OCI-LY7 (cell line): ENCODE data around the gene ISG15. TPM values are rescaled to one million over a fixed set of nuclear protein-coding genes. Genes with fewer than 3 reads are reported as not detected.

Source experiments
- BruUV-seq: library from RNA; stranded (reverse); fragments of 400-500 nt; replicated peaks from 2 replicates; lab custom pipeline; 2021; lab: Mats Ljungman, UMichigan
- CTCF ChIA-PET: fragments of 300-600 bp; sonication (Branson Sonifier 250); formaldehyde crosslinking; loops from one replicate; lab custom pipeline; 2022; ENCODE audit warnings: antibody characterized with exemption; ENCODE audit not compliant: unreplicated experiment; lab: Charles Lee
- POLR2A ChIA-PET: fragments of 300-600 bp; sonication (Branson Sonifier 250); formaldehyde crosslinking; loops from one replicate; lab custom pipeline; 2022; ENCODE audit warnings: antibody characterized with exemption; lab: Charles Lee
- DNase-seq: peaks from one replicate; pipeline ENCODE4 v3.0.0-alpha.2; 2015; ENCODE audit warnings: low spot score
- H2AFZ ChIP-seq: fragments of 200-600 bp; sonication (generic), shearing (Covaris generic); 2 replicates; pipeline ENCODE4 v1.6.1; 2014; ENCODE audit warnings: mild to moderate bottlenecking, antibody characterized with exemption, low read length, moderate library complexity
- H3K27ac ChIP-seq: fragments of 200-600 bp; sonication (generic); 2 replicates; pipeline ENCODE4 v1.5.1; 2014; ENCODE audit warnings: mixed run types, low read depth, mild to moderate bottlenecking, moderate library complexity, low read length, inconsistent platforms; ENCODE audit not compliant: poor library complexity, severe bottlenecking
- H3K36me3 ChIP-seq: fragments of 200-600 bp; sonication (generic); 2 replicates; pipeline ENCODE4 v1.6.1; 2014; ENCODE audit warnings: mild to moderate bottlenecking, antibody characterized with exemption, low read length, moderate library complexity, mixed read lengths; ENCODE audit not compliant: insufficient read depth
- H3K4me1 ChIP-seq: fragments of 200-600 bp; sonication (generic); 2 replicates; pipeline ENCODE4 v1.5.1; 2014; ENCODE audit warnings: mild to moderate bottlenecking, low read length; ENCODE audit not compliant: insufficient read depth, poor library complexity, severe bottlenecking
- H3K4me2 ChIP-seq: fragments of 200-600 bp; sonication (generic); 2 replicates; pipeline ENCODE4 v1.6.1; 2014; ENCODE audit warnings: mild to moderate bottlenecking, low read length
- H3K4me3 ChIP-seq: fragments of 200-600 bp; sonication (generic); 2 replicates; pipeline ENCODE4 v1.5.1; 2014; ENCODE audit warnings: mild to moderate bottlenecking, low read depth, low read length; ENCODE audit not compliant: poor library complexity, severe bottlenecking
- H3K79me2 ChIP-seq: fragments of 200-600 bp; sonication (generic); 2 replicates; pipeline ENCODE4 v1.6.1; 2016; ENCODE audit warnings: low read depth, mild to moderate bottlenecking, low read length, moderate library complexity, mixed read lengths; ENCODE audit not compliant: insufficient read depth
- H3K9me2 ChIP-seq: fragments of 200-600 bp; sonication (generic); 2 replicates; pipeline ENCODE4 v1.6.1; 2016; ENCODE audit warnings: mild to moderate bottlenecking, low read length, mixed read lengths; ENCODE audit not compliant: insufficient read depth
- H3K9me3 ChIP-seq: fragments of 200-600 bp; sonication (generic); 2 replicates; pipeline ENCODE4 v1.6.1; 2014; ENCODE audit warnings: mild to moderate bottlenecking, mixed run types, low read length, mixed read lengths
- H4K20me1 ChIP-seq: fragments of 200-600 bp; sonication (generic); 2 replicates; pipeline ENCODE4 v1.6.1; 2014; ENCODE audit warnings: mild to moderate bottlenecking, antibody characterized with exemption, low read length, moderate library complexity, mixed read lengths; ENCODE audit not compliant: insufficient read depth
- EZH2phosphoT487 ChIP-seq: fragments of 200-600 bp; sonication (generic); IDR thresholded peaks from 2 replicates; pipeline ENCODE4 v1.6.1; 2018; ENCODE audit warnings: low read depth, borderline replicate concordance, mild to moderate bottlenecking, mixed run types, antibody characterized with exemption, low read length, moderate library complexity, mixed read lengths
- intact Hi-C: fragments of 100-400 bp; cut with micrococcal nuclease; formaldehyde crosslinking; loops from one replicate; pipeline ENCODE4 v1.10.0; 2022; ENCODE audit not compliant: unreplicated experiment
- total RNA-seq, 2 experiments: library from RNA; depleted of rRNA in 1 of 2; stranded (reverse); fragments of >200 nt in 1 of 2; shearing (Covaris generic) in 1 of 2; gene quantifications; 2 replicates each; pipeline ENCODE4 v1.2.3, GENCODE V29; 2014 to 2022
- TF ChIP-seq, protein P1 (sequence below): fragments of 200-600 bp; sonication (generic); conservative IDR thresholded peaks from 2 replicates; pipeline ENCODE4 v1.5.1; 2014; ENCODE audit warnings: mild to moderate bottlenecking, antibody characterized with exemption, low read length, moderate library complexity, mixed read lengths

ISG15 gene
- total RNA-seq, 2 experiments from 2014 or later = 65.4 to 110 TPM

DNA sequence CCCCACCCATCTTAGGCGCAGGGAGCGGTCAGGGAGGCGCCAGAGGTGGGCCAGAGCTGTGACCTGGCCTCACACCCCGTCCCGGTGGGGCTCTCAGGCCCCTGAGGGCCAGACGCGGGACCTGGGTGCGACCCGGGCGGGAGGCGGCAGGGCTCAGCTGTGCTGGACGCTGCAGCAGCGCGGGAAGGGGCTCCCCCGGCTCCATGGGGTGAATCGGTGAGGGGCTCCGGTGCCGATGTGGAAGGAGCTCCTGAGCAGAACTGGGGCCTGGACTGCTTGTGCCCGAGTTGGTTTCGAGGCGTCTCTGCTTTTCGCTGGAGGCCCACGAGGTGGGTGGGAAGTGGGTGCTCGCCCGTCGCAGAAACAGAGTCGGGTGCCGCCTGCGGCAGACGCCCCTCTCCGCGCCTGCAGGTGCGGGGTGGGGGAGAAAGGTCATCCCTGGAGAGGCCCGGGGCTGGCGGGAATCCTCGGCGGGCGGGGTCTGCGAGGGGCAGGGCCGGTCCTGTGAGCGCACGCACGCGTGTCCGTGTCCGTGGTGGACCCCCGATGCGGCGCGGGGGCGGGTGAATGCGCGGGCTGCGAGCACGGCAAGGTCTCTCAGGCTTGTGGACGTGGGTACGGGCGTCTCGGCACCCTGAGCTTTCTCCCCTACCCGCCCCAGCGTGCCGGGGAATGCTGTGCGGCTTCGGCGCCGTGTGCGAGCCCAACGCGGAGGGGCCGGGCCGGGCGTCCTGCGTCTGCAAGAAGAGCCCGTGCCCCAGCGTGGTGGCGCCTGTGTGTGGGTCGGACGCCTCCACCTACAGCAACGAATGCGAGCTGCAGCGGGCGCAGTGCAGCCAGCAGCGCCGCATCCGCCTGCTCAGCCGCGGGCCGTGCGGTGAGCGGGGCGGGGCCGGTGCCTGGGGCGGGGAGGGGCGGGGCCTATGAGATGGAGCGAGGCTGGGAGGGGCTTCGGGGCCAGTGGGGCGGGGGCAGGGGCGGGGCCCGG, 27.0 kb downstream of the ISG15 start:
- ChIA-PET POLR2A (no interaction called here), CTCF (interaction anchor here (0.6 kb wide), 1 partner anchor 33 kb away, joined by 3 read pairs; no protein-coding TSS in a partner anchor)
- Histone ChIP-seq H3K4me2 (peak overlapping the region; percentile 57), H3K79me2 (no peaks in the 10 kb centered on the region), H3K4me1 (peaks cover 15% of the 10 kb centered on the region), H3K27ac (no peak overlapping the region), H2AFZ (no peak overlapping the region), H3K9me2 (no peaks in the 10 kb centered on the region), H3K4me3 (peak overlapping the region; percentile 40), H3K9me3 (no peaks in the 10 kb centered on the region), H3K36me3 (no peaks in the 10 kb centered on the region), H4K20me1 (no peaks in the 10 kb centered on the region)
- no peak for TF ChIP-seq EZH2phosphoT487
- TF ChIP-seq, protein P1, sequence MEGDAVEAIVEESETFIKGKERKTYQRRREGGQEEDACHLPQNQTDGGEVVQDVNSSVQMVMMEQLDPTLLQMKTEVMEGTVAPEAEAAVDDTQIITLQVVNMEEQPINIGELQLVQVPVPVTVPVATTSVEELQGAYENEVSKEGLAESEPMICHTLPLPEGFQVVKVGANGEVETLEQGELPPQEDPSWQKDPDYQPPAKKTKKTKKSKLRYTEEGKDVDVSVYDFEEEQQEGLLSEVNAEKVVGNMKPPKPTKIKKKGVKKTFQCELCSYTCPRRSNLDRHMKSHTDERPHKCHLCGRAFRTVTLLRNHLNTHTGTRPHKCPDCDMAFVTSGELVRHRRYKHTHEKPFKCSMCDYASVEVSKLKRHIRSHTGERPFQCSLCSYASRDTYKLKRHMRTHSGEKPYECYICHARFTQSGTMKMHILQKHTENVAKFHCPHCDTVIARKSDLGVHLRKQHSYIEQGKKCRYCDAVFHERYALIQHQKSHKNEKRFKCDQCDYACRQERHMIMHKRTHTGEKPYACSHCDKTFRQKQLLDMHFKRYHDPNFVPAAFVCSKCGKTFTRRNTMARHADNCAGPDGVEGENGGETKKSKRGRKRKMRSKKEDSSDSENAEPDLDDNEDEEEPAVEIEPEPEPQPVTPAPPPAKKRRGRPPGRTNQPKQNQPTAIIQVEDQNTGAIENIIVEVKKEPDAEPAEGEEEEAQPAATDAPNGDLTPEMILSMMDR = no peak
- peak; percentile 88 for DNase-seq
- BruUV-seq = no TSS peak
- intact Hi-C loops = no loop called here

DNA sequence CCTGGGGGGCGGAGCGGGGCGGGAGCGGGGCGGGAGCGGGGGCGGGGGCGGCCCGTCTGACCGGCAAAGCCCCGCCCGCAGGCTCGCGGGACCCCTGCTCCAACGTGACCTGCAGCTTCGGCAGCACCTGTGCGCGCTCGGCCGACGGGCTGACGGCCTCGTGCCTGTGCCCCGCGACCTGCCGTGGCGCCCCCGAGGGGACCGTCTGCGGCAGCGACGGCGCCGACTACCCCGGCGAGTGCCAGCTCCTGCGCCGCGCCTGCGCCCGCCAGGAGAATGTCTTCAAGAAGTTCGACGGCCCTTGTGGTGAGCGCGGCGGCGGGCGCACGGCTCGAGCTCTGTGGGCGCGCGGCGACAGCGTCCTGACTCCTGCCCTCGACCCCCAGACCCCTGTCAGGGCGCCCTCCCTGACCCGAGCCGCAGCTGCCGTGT, 27.8 kb downstream of the ISG15 start:
- H3K4me1 ChIP-seq = peaks cover 15% of the 10 kb centered on the region
- TF ChIP-seq EZH2phosphoT487 = no peak
- TF ChIP-seq, protein P1 = no peak
- CTCF ChIA-PET = interaction anchor here (0.6 kb wide), 1 partner anchor 32 kb away, joined by 3 read pairs; no protein-coding TSS in a partner anchor
- no peaks in the 10 kb centered on the region for H3K36me3 ChIP-seq
- no peaks in the 10 kb centered on the region for H3K9me2 ChIP-seq
- no peak overlapping the region for H3K27ac ChIP-seq
- no peaks in the 10 kb centered on the region for H3K9me3 ChIP-seq
- no peaks in the 10 kb centered on the region for H4K20me1 ChIP-seq
- no peaks in the 10 kb centered on the region for H3K79me2 ChIP-seq
- intact Hi-C loops = no loop called here
- H3K4me2 ChIP-seq = no peak overlapping the region
- DNase-seq = no peak
- no TSS peak for BruUV-seq
- no peak overlapping the region for H3K4me3 ChIP-seq
- H2AFZ ChIP-seq = no peak overlapping the region
- POLR2A ChIA-PET = no interaction called here

DNA sequence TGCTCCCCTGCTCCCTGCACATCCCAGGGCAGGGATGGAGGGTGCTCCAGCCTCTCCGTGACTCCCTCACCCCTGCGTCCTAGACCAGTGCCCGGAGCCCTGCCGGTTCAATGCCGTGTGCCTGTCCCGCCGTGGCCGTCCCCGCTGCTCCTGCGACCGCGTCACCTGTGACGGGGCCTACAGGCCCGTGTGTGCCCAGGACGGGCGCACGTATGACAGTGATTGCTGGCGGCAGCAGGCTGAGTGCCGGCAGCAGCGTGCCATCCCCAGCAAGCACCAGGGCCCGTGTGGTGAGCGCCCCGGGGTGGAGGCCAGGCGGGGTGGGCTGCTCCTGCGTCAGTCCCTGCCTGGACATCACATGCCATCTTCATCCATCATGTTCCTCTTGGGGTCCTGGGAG, 28.6 kb downstream of the ISG15 start:
- Histone ChIP-seq H3K4me1 (peaks cover 15% of the 10 kb centered on the region), H3K9me3 (no peaks in the 10 kb centered on the region), H3K27ac (no peak overlapping the region), H3K4me2 (no peak overlapping the region), H3K36me3 (no peaks in the 10 kb centered on the region), H2AFZ (no peak overlapping the region), H3K79me2 (no peaks in the 10 kb centered on the region), H3K9me2 (no peaks in the 10 kb centered on the region), H4K20me1 (no peaks in the 10 kb centered on the region), H3K4me3 (no peak overlapping the region)
- DNase-seq = no peak
- TF ChIP-seq, protein P1 = no peak
- TF ChIP-seq EZH2phosphoT487 = no peak
- ChIA-PET POLR2A (no interaction called here), CTCF (no interaction called here)
- no TSS peak for BruUV-seq
- intact Hi-C loops = no loop called here
